ENCODE data around the gene MYO1E.

MYO1E gene

GRCh38 chr15:59321000-59321689 is 51.5 kb downstream of the MYO1E start:
- no peak for DNase-seq (ENCODE audit: low read depth in 2 of 2, low spot score in 1 of 2)

- no peak for DNase-seq (ENCODE audit: low read depth in 2 of 2, low spot score in 1 of 2)
Measured at GRCh38 chr15:59317211-59317610, 55.5 kb downstream of the MYO1E start.

GRCh38 chr15:59315914-59316451 is 56.7 kb downstream of the MYO1E start:
- no peak for DNase-seq (ENCODE audit: low read depth in 2 of 2, low spot score in 1 of 2)

- DNase-seq (ENCODE audit: low read depth in 2 of 2, low spot score in 1 of 2), result no peak
Measured at GRCh38 chr15:59313641-59314332, 58.9 kb downstream of the MYO1E start.

GRCh38 chr15:59312205-59312604 is 60.5 kb downstream of the MYO1E start:
- DNase-seq (ENCODE audit: low read depth in 2 of 2, low spot score in 1 of 2), result no peak

GRCh38 chr15:59311195-59311594 is 61.5 kb downstream of the MYO1E start:
- DNase-seq (ENCODE audit: low read depth in 2 of 2, low spot score in 1 of 2), result no peak

- DNase-seq (ENCODE audit: low read depth in 2 of 2, low spot score in 1 of 2), result no peak
Measured at GRCh38 chr15:59309405-59309804, 63.3 kb downstream of the MYO1E start.

GRCh38 chr15:59307165-59307537 is 65.5 kb downstream of the MYO1E start:
- no peak for DNase-seq (ENCODE audit: low read depth in 2 of 2, low spot score in 1 of 2)

- no peak for DNase-seq (ENCODE audit: low read depth in 2 of 2, low spot score in 1 of 2)
Measured at GRCh38 chr15:59306520-59307164, 66.0 kb downstream of the MYO1E start.

- DNase-seq (ENCODE audit: low read depth in 2 of 2, low spot score in 1 of 2), result no peak
Measured at GRCh38 chr15:59304807-59305206, 67.9 kb downstream of the MYO1E start.

GRCh38 chr15:59304034-59304795 is 68.5 kb downstream of the MYO1E start:
- no peak for DNase-seq (ENCODE audit: low read depth in 2 of 2, low spot score in 1 of 2)

- no peak for DNase-seq (ENCODE audit: low read depth in 2 of 2, low spot score in 1 of 2)
Measured at GRCh38 chr15:59303633-59304032, 69.0 kb downstream of the MYO1E start.

GRCh38 chr15:59303136-59303535 is 69.5 kb downstream of the MYO1E start:
- DNase-seq (ENCODE audit: low read depth in 2 of 2, low spot score in 1 of 2), result no peak

GRCh38 chr15:59301527-59301926 is 71.1 kb downstream of the MYO1E start:
- DNase-seq (ENCODE audit: low read depth in 2 of 2, low spot score in 1 of 2), result no peak

GRCh38 chr15:59300618-59301139 is 72.0 kb downstream of the MYO1E start:
- DNase-seq (ENCODE audit: low read depth in 2 of 2, low spot score in 1 of 2), result no peak

- peak; percentile 38 to 68 for DNase-seq (ENCODE audit: low read depth in 2 of 2, low spot score in 1 of 2)
Measured at GRCh38 chr15:59299929-59300617, 72.6 kb downstream of the MYO1E start.

- no peak for DNase-seq (ENCODE audit: low read depth in 2 of 2, low spot score in 1 of 2)
Measured at GRCh38 chr15:59298854-59299250, 73.8 kb downstream of the MYO1E start.

GRCh38 chr15:59298225-59298853 is 74.3 kb downstream of the MYO1E start:
- DNase-seq (ENCODE audit: low read depth in 2 of 2, low spot score in 1 of 2), result no peak

GRCh38 chr15:59296181-59296617 is 76.5 kb downstream of the MYO1E start:
- DNase-seq (ENCODE audit: low read depth in 2 of 2, low spot score in 1 of 2), result no peak
